Nucleus accumbens (tissue), 56 donors: ENCODE measurements around the gene OLFM3.

Source experiments
- DNase-seq, 56 donors: peaks; one replicate each; lab custom pipeline; 2025; lab: John Stamatoyannopoulos, UW

Gene OLFM3

DNA sequence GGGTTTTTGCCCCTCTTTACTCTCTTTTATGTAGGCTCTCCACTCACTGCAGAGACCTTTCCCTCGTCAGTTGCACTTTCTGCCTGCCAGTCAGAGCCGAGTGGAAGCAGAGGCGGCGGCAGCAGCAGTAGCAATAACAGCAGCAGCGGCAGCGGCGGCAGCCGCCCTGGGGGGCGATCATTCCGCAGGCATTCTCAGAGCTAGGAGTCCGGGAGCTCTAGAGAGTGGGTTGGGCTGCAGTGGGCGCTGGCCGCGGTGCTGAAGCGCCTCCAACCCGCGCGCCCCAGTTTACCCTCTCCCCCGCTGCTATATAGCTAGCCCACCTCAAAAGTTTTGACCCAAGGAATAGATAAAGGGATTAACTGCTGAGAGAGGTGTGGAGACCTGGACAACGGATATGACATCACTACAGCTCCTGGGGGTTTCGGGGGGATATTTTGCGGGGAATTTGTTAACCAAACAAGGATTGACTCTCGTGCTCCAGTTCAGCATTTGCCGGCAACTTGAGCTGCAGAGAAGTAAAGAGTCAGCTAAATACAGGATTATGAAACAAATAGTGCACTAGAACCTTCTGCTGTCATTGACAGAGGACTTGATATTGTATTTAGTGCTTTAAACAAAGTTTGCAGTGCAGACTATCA, at the start of gene OLFM3:
Gene OLFM3 (minus strand): TSS at position 102 of the 641 bp plus-strand sequence.
- DNase-seq: peak in 32 of 56 donors; percentile 3 to 67 (median 26)

DNA sequence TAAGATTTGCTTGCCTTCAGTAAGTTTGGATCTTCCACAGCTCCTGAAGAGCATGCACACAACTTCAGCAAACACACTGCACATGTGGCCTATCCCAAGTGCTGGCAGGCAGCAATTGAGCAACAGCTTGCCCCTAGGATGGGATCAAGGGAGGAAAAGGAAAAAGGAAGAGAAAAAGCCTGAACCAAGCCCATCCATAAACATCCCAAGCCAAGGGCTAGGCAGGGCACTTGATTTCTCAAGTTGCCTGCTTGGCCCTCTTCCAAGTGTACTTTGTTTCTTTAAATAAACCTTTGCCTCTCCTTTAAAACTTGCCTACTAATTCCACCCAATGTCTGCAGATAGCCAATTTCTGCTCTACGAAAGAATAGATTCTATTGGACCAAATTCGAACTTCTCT, 49.0 kb upstream of the OLFM3 start:
- DNase-seq: no peak

DNA sequence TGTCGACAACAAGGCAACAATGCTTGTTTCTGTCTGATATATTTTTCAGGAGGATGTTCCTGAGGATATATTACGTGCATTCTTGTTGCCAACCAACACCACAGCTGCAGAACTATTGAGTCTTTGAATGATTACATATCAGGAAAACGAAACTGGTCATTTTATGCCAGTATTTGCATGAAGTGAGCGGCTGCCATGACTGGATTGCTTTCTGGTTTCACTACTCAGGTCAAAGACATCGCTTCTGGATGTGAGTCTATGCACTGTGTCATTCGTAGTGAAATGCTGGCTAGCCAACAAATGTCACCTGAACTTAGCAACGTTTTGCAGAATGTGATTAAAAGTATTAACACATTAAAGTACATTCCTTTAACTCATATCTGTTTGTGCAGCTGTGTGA, 35.8 kb upstream of the OLFM3 start:
- no peak for DNase-seq

DNA sequence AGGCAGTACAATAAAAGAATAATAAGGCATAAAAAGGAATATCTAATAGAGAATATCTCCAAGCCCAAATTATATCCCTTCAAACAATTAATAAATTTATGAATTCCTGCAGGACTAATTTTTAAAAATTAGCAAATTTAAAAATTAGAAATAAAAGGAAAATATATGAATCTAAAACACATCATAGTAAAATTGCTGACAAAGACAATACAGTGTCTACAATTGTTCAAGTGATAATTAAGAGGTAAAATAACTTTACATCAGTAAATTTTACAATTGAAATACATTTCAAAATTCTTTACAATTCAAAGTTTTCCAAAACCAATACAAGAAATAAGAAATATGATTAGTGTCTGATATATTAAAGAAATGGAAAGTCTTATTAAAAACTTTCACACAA, 22.8 kb upstream of the OLFM3 start:
- DNase-seq: no peak

DNA sequence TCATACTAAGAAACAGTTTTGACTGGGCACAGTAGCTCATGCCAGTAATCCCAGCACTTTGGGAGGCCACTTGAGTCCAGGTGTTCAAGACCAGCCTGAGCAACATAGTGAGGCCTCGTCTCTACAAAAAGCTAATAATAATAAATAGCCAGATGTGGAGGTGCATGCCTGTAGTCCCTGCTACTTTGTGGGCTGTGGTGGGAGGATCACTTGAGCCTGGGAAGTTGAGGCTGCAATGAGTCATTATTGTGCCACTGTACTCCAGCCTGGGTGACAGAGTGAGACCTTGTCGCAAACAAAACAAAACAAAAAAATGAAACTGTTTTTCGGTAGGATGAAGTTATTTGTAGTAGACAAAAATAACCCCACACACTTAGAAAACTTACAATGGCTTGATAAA, 19.0 kb upstream of the OLFM3 start:
- no peak for DNase-seq

DNA sequence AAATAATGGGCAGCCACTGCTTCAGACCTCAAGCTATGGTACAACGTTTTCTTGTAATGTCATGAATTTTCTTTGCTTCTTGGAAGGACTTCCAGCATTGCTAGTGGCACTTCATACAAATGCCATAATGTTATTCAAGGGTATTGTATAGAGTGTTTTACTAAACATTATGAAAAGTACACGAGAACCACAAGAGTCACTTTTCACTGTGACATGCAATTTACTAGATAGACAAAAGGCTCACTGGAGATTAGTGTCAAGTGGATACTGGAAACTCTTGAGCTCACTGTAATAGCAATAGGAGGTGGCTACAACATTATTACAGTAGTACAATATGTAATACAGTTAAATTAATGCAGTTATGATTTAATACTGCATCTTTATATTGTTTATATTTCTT, 5.3 kb upstream of the OLFM3 start:
- DNase-seq: no peak

DNA sequence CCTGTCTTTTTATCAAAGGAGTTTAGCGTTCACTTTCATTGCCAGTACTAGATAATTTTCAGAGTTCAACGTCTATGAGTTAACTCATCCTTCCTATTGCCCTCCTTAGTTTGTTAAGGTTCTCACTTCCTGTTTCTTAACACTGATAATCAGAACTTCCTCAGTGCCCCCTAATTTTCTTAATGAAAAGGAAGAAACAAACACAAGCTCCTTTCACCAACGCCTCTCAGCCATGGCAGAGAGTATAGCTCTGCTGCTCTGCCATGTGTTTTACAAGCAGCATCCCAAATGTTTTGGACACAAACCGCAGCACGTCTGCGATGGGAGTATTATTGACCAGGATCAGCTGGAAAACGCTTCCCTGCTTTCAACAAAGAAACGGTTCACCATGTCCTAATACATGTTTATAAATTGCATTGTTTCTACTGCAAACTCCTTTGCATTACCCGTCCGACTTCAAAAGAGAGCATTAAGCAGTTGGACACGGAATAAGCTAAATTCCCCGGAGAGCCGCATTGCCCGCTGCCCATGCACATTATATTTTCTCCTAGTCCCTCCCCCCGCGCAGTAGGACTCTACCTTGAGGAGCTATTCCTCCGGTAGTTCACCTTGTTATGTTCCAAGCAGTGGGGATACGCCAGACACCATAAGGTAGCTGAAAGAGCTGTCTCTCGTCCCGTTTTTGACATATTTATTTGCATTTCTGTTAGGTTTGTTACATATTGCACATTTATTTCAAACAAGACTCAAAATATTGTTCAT, 561 bp downstream of the OLFM3 start:
- DNase-seq: peak in 15 of 56 donors; percentile 0 to 42 (median 22)

DNA sequence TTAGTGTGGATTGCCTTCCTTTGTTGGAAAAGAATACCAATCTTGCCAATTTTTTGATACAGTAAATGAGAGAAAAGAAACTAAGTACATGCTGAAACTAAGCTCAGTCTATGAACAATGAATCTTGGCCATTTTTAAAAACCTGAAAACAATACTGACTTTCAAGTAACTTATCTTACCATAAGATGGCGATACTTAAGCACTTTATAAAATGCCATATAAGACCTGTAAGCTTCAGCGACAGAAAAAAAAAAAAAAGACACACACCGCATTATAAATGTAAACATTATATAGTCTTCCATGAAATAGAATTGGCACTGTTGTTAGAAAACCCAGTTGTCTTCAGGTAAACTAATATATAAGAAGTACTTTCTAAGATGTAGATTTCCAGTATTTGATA, 3.0 kb downstream of the OLFM3 start:
- no peak for DNase-seq

DNA sequence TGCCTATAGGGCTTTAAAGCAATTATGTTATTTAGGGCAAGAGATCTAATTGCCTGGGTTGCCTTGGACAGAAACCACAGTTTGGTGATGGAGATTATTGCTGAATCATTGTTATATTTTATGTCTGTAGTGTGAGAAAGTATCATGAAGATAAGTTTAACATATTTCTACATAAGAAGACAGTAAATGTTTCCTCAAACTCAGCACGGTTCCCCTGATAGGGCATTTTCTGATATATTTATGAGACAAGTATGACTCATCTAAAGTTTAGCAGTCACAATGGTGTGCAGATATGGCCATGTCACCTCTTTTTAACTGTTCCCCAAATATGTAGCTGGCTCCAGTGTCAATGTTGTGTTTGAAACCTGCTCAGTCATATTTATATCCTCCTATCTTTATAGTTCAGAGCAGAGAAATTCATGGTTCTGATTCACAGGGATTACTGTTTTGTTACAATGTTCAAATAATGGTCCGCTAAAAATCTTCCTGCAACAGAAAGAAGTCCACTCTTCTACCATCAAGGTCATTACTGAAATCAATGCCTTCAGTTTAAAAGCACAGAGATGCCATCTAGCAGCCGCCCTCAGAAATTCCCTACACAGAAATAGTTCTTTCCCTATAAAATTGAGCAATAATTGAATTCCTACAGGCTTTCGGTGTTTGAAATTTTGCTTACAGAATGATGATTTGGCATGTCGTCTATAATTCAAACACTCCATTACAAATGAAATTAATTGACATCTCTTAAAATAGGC, 3.7 kb downstream of the OLFM3 start:
- no peak for DNase-seq

DNA sequence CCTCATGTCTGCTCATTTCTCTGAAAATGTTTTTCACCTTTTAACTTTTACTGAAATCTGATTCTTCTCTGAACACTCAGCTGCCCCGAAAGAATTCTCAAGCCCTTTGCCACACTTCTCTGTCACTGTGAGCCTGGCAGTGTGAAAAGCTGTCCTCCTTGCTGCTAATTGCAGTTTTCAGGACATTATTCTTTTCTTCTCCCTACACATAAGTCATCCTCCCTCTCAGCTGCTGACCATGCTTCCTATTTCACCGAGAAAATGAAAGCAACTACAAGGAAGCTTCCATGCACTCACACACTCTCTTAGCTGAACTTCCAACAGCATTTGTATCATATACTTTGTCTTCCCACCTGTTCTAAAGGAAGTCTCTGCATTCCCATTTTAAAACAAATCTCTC, 15.8 kb downstream of the OLFM3 start:
- no peak for DNase-seq

DNA sequence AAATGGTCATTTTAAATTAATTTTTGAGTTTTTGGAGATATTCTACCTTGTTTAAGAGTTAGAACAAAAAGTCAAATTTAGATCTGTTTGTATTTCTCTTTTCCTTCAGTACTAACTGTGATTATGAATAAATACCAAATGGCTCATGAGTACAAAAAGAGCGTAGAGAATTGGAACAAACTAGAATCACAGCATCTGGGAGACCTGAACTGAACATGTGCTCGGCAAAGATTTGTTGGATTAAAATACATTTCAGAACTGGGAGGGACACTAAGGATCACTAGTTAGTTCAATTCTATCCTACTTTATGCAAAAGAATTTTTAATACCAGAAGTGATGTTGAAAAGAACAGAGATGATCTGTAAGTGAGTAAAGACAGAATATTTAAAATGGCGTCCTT, 19.5 kb downstream of the OLFM3 start:
- no peak for DNase-seq

DNA sequence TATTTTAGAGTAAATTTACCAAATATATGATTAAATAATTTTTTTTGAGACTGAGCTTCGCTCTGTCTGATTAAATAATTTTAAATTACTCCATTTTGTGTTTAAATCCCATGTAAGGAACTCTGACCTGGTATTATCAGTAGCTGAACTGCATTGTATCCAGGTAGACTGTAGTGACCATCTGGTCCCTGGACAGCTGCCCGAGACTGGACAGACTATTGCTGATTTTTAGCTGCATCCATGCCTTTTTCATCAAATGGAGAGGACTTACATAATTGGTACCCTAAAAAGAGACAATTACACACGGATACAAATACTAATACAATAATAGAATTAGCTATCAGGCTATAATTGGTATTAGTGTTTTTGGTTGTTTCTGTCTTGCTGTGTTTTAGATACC, 20.6 kb downstream of the OLFM3 start:
- no peak for DNase-seq

DNA sequence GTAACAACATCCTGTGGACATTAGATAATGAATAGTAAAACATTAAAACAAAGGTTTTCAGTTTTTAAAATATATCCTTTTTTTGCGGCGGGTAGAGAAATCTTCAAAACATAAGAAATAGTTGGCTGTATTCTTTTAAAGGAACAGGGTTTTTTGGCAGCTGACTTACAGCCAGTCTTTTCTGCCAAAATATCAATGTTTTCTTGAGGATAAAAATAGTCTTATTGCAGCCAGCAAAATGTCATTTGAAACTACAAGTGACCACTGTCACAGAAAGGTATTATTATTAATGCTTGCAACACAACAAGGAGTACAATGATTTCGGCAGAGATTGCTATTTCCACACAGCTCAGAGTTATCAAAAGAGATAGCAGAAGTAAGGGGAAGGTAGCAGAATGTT, 21.4 kb downstream of the OLFM3 start:
- DNase-seq: no peak

DNA sequence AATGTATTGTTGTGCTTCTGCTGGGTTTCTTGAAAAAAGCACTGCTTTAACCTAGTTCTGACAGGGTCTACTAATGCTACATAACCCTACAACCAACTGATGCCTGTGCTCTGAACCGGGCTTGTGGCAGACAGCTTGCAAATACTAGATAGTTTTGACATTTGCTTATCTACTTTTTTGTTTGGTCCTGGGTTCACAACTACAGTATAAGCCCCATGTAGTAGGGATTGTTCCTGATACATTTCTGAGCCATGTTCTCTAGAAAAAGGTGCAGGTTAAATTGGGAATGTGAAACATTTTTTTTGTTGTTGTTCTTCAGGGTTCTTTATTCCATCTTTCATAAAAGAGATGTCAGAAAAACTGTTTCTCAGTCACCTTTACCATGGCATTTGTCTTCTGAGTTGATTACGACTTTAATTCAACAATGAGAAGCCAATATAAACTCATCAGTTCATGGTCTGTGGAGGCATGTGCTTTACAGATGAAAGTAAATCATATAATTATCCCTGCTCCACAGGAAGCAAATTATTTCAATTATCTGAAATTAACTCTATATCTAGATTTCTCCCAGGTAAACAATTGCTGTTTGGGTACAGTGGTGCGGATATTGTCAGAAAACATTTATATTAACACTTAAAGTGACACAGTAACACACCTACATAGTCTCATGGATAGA, 22.0 kb downstream of the OLFM3 start:
- DNase-seq: no peak

DNA sequence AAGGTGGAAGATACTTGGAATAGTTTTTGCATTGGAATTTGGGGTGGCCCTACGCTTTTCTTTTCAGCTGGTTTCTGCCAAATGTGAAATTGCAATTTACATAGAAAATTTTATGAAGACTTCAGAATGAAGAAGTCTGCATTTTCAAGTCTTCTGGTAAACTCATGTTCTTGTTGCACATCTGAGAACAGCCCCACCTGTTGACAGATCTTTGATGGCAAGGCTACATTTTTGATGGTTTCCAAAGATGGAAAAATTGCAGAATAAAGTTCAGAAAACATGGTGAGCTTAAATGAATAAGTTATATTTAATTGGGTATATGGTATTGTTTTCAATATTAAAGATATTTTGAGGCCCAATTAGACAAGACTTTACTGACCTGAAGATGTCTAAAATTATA, 25.4 kb downstream of the OLFM3 start:
- no peak for DNase-seq

DNA sequence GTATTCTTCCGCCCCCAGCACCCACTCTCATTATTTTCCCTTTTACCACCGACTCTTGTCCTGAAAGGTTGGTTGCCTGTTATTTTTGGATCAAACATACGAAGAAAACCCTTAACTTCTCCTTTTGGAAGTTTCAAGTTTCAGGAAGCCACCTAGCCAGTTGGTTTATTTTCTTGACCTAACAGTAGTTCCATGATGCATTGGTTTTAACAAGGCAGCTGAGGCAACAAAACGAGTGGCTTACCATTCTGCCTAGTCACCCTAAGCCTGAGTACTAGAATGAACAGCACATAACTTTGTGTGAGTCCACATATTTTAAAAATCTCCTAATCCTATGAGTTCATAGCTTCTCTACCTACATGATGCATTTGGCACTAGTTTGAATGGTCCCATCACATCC, 28.9 kb downstream of the OLFM3 start:
- no peak for DNase-seq

DNA sequence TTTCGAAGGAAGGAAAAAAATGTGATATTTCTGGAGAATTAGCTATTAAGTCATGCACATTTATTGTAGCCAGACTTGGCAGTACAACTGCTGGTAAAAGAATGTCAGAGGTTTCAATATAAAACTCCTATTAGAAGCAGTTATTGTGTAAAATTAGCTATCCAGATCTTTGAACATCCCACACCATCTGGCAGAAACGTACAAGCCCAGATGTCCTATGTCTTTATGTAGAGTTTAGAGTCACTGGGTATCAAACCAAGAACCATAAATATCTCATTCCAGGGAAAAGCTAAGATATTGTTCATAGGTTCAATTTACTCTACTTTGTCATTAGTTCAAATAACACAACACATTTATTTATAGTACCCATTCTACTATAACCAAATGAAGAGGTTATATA, 31.4 kb downstream of the OLFM3 start:
- no peak for DNase-seq

DNA sequence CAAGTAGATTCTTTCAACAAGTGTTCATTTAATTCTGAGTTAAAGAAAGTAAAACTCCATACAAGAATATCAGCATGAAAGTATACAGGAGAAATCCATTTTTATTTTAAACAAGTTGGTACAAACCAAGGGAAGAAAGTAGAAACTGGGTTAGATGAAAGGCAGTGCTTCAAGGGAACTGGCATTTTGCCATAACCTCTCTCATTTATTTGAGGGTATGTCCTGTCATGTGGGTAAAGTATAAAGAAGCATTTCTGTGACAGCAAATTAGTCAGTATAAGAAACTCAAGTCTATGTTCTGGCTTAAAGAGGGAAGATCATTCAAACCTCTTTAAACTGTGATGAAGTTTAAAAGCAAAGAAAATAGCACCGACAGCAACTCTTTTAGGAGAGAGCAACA, 32.0 kb downstream of the OLFM3 start:
- no peak for DNase-seq

DNA sequence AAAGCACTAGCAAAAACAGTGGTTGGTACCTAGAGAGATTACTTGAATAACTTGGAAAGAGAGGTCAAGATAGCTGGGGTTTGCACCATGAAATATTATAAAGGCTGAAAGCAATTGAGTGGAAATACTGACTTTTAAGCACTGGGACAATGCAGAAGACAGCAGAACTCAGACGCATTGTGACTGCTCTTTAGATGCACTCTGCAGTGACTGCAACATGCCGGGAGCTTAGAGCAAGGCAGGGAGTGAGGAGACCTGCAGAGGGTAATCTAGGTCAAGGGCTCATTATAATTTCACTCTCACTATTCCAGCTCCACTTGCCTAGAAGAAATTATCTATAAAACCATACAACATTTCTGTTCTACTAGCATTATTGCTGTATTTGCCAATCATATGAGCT, 36.6 kb downstream of the OLFM3 start:
- DNase-seq: no peak

DNA sequence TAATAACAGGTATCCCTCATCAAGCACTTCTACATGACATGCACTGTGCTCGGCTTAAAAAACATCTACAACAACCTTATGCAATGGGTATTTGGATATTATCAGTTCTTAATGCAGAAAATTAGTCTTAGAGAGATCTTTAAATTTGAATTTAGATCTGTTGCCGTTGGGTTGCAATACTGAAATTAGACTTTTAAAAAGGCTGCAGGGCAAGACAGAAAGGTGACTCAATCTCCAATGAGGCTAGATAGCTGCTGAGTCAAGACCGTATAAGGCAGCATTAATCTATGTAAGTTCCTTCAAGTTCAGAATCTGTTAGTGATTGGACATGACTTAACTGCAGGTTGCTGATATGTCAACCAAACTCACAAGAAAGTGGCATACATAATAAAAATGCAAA, 37.3 kb downstream of the OLFM3 start:
- DNase-seq: no peak

DNA sequence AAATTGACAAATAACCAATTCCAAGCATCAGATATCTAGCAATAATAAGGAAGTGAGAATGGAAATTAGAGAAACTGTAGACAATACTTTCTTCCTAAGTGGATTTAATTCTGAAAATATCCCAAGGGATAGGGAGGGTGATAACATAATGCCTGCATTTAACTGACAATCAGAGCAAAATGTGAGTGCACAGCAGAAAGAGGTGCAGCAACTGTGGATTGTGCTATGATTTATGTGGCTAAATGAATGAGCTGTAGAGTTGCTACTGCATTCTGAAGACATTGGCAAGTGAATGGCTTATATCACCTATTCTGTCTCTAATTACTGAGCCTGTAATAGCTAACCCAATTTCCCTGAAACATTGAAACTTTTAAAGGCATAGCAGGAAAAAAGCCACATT, 39.0 kb downstream of the OLFM3 start:
- DNase-seq: no peak
